Type B pancreatic cell (in vitro differentiated cells): ENCODE results near the gene NRDC. TPM values are rescaled to one million over a fixed set of nuclear protein-coding genes. Genes with fewer than 3 reads are reported as not detected.

ENCODE experiments used
- DNase-seq: peaks from one replicate; pipeline ENCODE4 v3.0.0; 2021; ENCODE audit warnings: mixed read lengths; ENCODE audit not compliant: unreplicated experiment; ENCODE audit errors: extremely low spot score
- H3K27ac Mint-ChIP-seq: 2 replicates; pipeline ENCODE4 v1.8.0; 2021; ENCODE audit warnings: mild to moderate bottlenecking, mixed read lengths
- H3K27me3 Mint-ChIP-seq: 2 replicates; pipeline ENCODE4 v1.8.0; 2021; ENCODE audit warnings: mixed read lengths
- H3K36me3 Mint-ChIP-seq: 2 replicates; pipeline ENCODE4 v1.8.0; 2021; ENCODE audit warnings: mixed read lengths
- H3K4me1 Mint-ChIP-seq: one replicate; pipeline ENCODE4 v1.8.0; 2021; ENCODE audit warnings: mixed read lengths; ENCODE audit not compliant: unreplicated experiment
- H3K4me3 Mint-ChIP-seq: 2 replicates; pipeline ENCODE4 v1.8.0; 2021; ENCODE audit warnings: mild to moderate bottlenecking, mixed read lengths
- H3K9me3 Mint-ChIP-seq: 2 replicates; pipeline ENCODE4 v1.8.0; 2021; ENCODE audit warnings: mixed read lengths
- CTCF ChIP-seq: fragments of 200-600 bp; sonication (generic); conservative IDR thresholded peaks from 2 replicates; pipeline ENCODE4 v1.5.0; 2021; ENCODE audit warnings: antibody characterized with exemption, mild to moderate bottlenecking
- total RNA-seq: library from RNA; stranded (reverse); gene quantifications from 2 replicates; pipeline ENCODE4 v1.2.1, GENCODE V29; 2021; ENCODE audit warnings: low replicate concordance

The NRDC gene
- total RNA-seq, 1 donor from 2014 or later = 134 TPM

DNA sequence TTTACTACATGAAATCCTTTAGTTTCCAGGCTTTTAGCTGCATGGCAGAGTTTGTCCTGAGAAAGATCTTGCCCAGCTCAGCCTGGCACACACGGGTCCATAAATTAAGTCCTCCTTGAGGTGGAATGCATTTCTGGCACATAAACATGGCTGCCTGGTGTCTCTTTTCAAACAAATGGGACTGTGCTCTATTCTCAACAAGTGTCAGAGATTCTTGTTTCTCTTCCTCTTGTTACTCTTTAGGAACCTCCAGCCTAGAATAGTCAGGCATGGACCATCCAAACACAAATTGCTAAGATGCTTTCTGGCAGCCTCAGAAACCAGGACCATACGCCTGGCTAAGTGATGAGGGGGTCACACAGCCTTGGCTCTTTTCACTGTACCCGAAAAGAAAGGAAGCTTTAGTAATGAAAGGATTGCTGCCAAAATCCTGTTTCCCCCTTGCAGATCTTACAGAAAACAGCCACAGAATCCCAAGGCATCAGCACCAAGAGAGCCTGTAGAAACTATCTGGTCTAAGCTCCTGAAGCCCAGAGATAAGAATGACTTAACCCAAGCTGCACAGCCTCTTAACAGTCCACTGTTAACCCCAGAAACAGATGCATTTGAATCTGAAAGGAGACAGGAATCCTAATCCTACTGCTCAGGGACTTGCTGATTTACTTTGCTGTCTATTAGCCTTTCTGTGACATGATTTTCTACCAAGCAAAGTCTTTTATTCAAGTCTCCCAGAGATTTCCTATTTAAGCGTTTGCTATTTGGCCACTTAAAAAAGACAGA, 31.9 kb upstream of the NRDC start:
- H3K4me3 Mint-ChIP-seq = no peak overlapping the region
- DNase-seq = no peak
- H3K27me3 Mint-ChIP-seq = peaks cover 31% of the 10 kb centered on the region
- no peak overlapping the region for H3K27ac Mint-ChIP-seq
- peaks cover 4% of the 10 kb centered on the region for H3K4me1 Mint-ChIP-seq
- no peaks in the 10 kb centered on the region for H3K9me3 Mint-ChIP-seq
- TF ChIP-seq CTCF = no peak
- H3K36me3 Mint-ChIP-seq = no peaks in the 10 kb centered on the region

DNA sequence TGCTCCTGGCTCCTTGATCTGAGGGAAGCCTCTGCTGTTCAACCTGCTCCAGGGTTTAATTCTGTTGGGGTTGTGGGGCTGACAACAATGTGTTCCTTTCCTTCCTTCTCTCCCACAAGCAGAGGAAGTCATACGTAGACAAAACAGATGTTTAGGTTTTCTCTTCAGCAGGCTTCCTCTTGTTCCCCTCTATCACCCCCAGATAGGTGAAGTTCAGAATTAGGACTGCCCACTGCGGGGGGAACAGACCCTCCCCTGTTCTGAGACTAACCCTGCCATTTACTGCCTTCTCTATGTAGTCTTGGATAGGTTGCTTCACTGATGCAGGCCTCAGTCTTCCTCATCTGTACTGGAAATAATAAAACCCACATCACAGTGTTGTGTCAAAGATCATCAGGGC, 30.0 kb upstream of the NRDC start:
- DNase-seq = no peak
- H3K4me1 Mint-ChIP-seq = peaks cover 4% of the 10 kb centered on the region
- H3K4me3 Mint-ChIP-seq = no peak overlapping the region
- TF ChIP-seq CTCF = no peak
- no peaks in the 10 kb centered on the region for H3K36me3 Mint-ChIP-seq
- peaks cover 31% of the 10 kb centered on the region for H3K27me3 Mint-ChIP-seq
- no peaks in the 10 kb centered on the region for H3K9me3 Mint-ChIP-seq
- no peak overlapping the region for H3K27ac Mint-ChIP-seq

GRCh38 chr1:51907079-51907702, 28.7 kb upstream of the NRDC start:
- peaks cover 4% of the 10 kb centered on the region for H3K4me1 Mint-ChIP-seq
- H3K9me3 Mint-ChIP-seq = no peaks in the 10 kb centered on the region
- no peaks in the 10 kb centered on the region for H3K36me3 Mint-ChIP-seq
- H3K27ac Mint-ChIP-seq = peak overlapping the region; percentile 15
- H3K27me3 Mint-ChIP-seq = peaks cover 39% of the 10 kb centered on the region
- no peak overlapping the region for H3K4me3 Mint-ChIP-seq
- DNase-seq = no peak
- TF ChIP-seq CTCF = no peak

DNA sequence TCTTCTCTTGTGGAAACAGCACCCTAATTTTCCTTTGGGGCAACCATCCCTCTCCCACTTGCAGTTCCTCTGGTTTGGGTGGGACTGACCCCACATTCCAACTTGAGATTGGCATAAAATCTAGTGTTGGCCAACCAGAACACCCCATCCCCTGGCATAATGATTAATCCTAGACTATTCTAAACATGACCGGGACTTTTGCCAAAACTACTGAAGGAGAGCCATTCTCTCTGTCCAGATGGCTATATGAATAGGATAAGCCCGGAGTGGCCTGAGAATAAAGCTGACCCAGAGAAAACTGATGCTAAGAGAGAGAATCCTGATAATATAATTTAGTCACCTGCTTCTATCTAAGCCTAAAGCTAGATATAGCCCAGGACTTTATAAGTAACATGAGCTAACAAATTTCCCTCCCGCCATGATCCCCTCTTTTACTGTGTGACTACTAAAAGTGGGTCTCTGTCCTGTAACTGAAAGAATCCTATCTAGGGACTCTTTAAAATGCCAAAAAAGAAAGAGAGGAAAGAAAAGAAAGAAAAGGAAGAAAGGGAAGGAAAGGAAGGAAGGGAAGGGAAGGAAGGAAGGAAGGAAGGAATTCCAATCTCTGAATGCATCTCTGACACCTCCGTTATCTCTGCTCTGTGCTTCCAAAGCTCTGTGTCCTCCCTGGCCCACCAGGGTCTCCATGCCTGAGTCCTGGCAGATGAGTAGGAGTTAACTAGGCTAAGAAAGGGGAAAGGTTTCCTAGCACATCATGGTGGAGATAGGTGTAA, 28.0 kb upstream of the NRDC start:
- DNase-seq = no peak
- Mint-ChIP-seq H3K27ac (peak overlapping the region; percentile 15), H3K4me3 (no peak overlapping the region), H3K4me1 (peaks cover 4% of the 10 kb centered on the region), H3K9me3 (no peaks in the 10 kb centered on the region), H3K36me3 (no peaks in the 10 kb centered on the region), H3K27me3 (peaks cover 39% of the 10 kb centered on the region)
- no peak for TF ChIP-seq CTCF

- no peaks in the 10 kb centered on the region for H3K36me3 Mint-ChIP-seq
- TF ChIP-seq CTCF = no peak
- no peak overlapping the region for H3K27ac Mint-ChIP-seq
- H3K4me1 Mint-ChIP-seq = peaks cover 4% of the 10 kb centered on the region
- H3K27me3 Mint-ChIP-seq = peaks cover 43% of the 10 kb centered on the region
- DNase-seq = no peak
- no peaks in the 10 kb centered on the region for H3K9me3 Mint-ChIP-seq
- no peak overlapping the region for H3K4me3 Mint-ChIP-seq
These were observed 23.9 kb upstream of the NRDC start for GRCh38 chr1:51902456-51902855.
